Upper lobe of right lung (tissue), 1 donor: ENCODE results near the gene NDUFS1. TPM values are rescaled to one million over a fixed set of nuclear protein-coding genes. Genes with fewer than 3 reads are reported as not detected.
"Not testable (repeated sequence)": the region's sequence is repeated elsewhere in the genome, so short reads cannot be mapped to it uniquely, and the experiment has no call there.

Experiments
- ATAC-seq: fragments of 200-7000 bp; cut with Tn5 transposase; one replicate; pipeline ENCODE4 v1.9.1; 2020; ENCODE audit warnings: mild to moderate bottlenecking, moderate library complexity
- DNase-seq: peaks from one replicate; pipeline ENCODE4 v3.0.0-alpha.2; 2020
- H3K27ac ChIP-seq: fragments of 200-600 bp; one replicate; pipeline ENCODE4 v1.8.0; 2022
- H3K27me3 ChIP-seq: fragments of 200-600 bp; one replicate; pipeline ENCODE4 v1.8.0; 2022; ENCODE audit warnings: mild to moderate bottlenecking
- H3K36me3 ChIP-seq: fragments of 200-600 bp; one replicate; pipeline ENCODE4 v1.8.0; 2022
- H3K4me1 ChIP-seq: fragments of 200-600 bp; one replicate; pipeline ENCODE4 v1.8.0; 2022
- H3K4me3 ChIP-seq: fragments of 200-600 bp; one replicate; pipeline ENCODE4 v1.8.0; 2022; ENCODE audit warnings: mild to moderate bottlenecking
- H3K9me3 ChIP-seq: fragments of 200-600 bp; one replicate; pipeline ENCODE4 v1.8.0; 2022
- intact Hi-C: fragments of 100-400 bp; cut with DNase I; formaldehyde crosslinking; loops from one replicate; pipeline ENCODE4 v1.11.0; 2022
- total RNA-seq: library from RNA; stranded (reverse); fragmentation: NEBNext Ultra II Directional; extraction: Animal tissue kit (Norgen Biotek cat#: 25700); gene quantifications from one replicate; pipeline ENCODE4 v1.2.1, GENCODE V29; 2021
- TF ChIP-seq, protein P1 (sequence below): fragments of 200-600 bp; IDR thresholded peaks from one replicate; pipeline ENCODE4 v1.8.0; 2022; ENCODE audit warnings: antibody characterized with exemption
- donor health status: DM: no; HTN: yes; CAD: no; lungs with severe emphysema.

Gene NDUFS1
- total RNA-seq, 1 donor from 2014 or later: 65.7 TPM

DNA sequence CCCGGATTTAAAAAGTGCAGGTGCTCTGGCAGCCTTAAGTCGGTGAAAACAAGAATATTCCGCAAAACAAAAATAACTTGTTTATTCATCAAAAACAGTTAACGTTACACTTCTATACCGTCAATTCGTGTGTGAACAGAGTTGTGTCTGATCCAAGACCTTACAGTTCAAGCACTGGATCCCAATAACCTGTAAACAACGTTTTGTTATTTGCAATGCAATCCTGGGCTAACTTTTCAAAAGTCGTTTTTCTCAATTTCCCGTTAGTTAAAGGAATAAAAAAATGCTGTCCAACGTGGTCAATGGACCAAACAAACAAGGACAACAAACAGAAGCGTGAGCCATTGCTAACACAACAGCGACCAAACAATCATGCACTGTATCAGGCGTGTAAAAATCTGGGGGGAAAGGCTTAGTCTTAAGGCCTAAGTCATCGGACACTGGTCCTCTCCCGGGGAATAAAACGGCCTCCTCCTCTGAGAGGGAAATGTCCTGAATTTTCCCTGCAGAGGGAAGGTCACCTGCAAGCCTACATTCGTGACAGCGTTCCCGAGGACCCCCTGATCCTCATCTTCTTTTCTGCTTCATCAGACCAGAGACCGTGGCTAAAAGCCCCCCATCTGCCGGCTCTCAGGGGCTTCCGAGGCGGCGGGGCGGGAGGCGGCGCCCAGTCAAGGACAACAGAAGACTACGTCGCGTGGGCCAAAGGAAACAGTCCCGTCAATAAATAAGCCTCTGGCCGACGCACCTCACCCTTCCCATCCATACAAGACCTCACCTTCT lies 490 bp downstream of the NDUFS1 start:
- Histone ChIP-seq H3K36me3 (peaks cover 34% of the 10 kb centered on the region), H3K4me1 (peaks cover 19% of the 10 kb centered on the region), H3K27ac (peak overlapping the region; percentile 91), H3K27me3 (no peaks in the 10 kb centered on the region), H3K4me3 (peak overlapping the region; percentile 97), H3K9me3 (no peaks in the 10 kb centered on the region)
- intact Hi-C loops: no loop called here
- TF ChIP-seq, protein P1, sequence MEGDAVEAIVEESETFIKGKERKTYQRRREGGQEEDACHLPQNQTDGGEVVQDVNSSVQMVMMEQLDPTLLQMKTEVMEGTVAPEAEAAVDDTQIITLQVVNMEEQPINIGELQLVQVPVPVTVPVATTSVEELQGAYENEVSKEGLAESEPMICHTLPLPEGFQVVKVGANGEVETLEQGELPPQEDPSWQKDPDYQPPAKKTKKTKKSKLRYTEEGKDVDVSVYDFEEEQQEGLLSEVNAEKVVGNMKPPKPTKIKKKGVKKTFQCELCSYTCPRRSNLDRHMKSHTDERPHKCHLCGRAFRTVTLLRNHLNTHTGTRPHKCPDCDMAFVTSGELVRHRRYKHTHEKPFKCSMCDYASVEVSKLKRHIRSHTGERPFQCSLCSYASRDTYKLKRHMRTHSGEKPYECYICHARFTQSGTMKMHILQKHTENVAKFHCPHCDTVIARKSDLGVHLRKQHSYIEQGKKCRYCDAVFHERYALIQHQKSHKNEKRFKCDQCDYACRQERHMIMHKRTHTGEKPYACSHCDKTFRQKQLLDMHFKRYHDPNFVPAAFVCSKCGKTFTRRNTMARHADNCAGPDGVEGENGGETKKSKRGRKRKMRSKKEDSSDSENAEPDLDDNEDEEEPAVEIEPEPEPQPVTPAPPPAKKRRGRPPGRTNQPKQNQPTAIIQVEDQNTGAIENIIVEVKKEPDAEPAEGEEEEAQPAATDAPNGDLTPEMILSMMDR: no peak
- DNase-seq (no peak), ATAC-seq (peak; percentile 1)

DNA sequence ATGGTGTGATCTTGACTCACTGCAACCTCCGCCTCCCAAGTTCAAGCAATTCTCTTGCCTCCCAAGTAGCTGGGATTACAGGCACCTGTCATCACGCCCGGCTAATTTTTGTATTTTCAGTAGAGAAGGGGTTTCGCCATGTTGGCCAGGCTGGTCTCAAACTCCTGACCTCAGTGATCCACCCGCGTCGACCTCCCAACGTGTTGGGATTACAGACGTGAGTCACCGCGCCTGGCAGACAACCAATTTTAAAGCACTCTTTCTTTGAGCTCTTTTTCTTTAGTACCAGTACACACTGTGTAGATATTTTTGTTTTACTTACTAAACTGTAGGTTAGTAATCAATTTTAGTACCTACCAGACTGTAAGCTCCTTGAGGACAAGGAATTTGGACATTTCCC lies 2.2 kb downstream of the NDUFS1 start:
- DNase-seq, H3K4me3 ChIP-seq, H3K27me3 ChIP-seq, H3K9me3 ChIP-seq, ATAC-seq, intact Hi-C loops, H3K27ac ChIP-seq: not testable (repeated sequence)
- Histone ChIP-seq H3K4me1 (peaks cover 18% of the 10 kb centered on the region), H3K36me3 (peaks cover 21% of the 10 kb centered on the region)

DNA sequence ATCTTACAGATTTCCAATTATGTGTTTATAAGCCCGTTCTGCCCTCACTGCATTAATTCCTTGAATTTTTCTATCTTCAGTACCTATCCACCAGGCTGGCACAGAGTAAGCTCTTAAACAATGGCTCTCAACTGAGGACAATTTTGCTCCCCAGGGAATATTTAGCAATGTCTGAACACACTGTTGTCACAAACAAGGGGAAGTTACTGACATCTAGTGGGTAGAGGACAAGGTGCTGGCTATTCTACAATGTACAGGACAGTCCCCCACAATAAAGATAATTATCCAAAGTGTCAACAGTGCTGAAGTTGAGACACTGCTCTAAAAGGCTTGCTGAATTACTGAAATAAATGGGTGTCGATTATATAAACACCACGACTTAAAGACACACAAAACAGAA lies 5.0 kb downstream of the NDUFS1 start:
- H3K27ac ChIP-seq: no peak overlapping the region
- TF ChIP-seq, protein P1: no peak
- H3K36me3 ChIP-seq: peaks cover 30% of the 10 kb centered on the region
- DNase-seq (no peak), ATAC-seq (peak; percentile 45)
- H3K27me3 ChIP-seq: no peaks in the 10 kb centered on the region
- intact Hi-C loops: no loop called here
- no peaks in the 10 kb centered on the region for H3K9me3 ChIP-seq
- peaks cover 4% of the 10 kb centered on the region for H3K4me1 ChIP-seq
- no peak overlapping the region for H3K4me3 ChIP-seq

DNA sequence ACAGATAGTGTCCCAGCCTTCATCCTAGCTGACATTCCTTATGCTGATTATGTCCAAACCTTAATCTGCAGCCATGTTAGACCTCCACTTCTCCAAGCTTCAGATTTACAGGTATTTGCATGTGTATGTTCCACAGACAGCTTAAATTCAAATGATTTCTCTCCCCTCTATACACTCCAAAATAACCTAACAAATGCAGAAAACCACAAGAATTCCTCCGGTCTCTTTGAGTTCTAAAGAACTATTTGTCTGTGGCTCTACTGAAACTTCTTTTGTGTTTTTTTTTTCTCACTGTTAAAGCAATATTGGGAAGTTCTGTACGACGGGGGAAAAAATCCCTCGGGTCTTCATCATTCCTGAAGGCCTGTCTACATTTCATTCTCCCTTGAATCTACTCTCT lies 8.6 kb downstream of the NDUFS1 start:
- Histone ChIP-seq H3K36me3 (peaks cover 65% of the 10 kb centered on the region), H3K9me3 (no peaks in the 10 kb centered on the region), H3K27ac (no peak overlapping the region), H3K4me3 (no peak overlapping the region), H3K4me1 (no peaks in the 10 kb centered on the region), H3K27me3 (no peaks in the 10 kb centered on the region)
- intact Hi-C loops: no loop called here
- DNase-seq (no peak), ATAC-seq (no peak)
- TF ChIP-seq, protein P1: no peak

DNA sequence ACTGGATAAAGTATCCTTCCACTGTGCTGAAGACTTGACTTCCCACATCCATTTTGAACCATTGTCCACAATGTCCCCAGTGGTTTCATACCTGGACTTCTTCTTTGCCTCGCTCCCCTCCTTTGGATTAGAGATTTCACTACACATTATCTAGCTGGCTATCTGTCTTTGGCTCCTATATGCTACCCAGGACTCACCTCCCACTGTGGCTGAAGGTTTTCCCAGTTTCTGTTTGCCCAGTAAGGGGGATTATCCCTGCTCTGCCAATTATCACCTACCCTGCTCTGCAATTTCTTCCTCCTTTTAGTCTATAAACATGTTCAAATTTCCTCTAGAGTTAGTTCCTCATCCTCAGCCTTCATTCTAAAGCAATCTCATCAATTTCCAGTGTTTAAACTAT lies 9.1 kb downstream of the NDUFS1 start:
- TF ChIP-seq, protein P1: no peak
- H3K9me3 ChIP-seq: no peaks in the 10 kb centered on the region
- intact Hi-C loops: no loop called here
- H3K4me1 ChIP-seq: no peaks in the 10 kb centered on the region
- H3K27ac ChIP-seq: no peak overlapping the region
- no peak overlapping the region for H3K4me3 ChIP-seq
- no peaks in the 10 kb centered on the region for H3K27me3 ChIP-seq
- no peak for DNase-seq
- ATAC-seq: no peak
- peaks cover 69% of the 10 kb centered on the region for H3K36me3 ChIP-seq

DNA sequence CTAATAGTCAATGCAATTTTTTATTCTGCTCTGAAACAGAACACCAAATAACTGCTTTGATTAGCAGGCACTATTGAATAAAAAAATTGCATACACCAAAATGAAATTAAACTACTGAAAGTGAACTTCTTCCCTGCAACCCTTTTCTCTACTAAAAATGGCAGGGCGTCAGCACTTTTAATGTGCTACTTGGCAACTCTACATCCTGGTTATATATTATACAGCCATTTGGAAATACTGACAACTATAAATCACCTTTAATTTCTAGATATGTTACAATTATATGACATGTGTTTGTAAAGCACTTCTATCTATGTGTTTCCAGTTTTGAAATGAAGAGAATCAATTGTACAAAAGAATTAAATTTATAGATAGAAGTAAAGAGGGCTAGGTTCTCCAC lies 9.9 kb downstream of the NDUFS1 start:
- no peaks in the 10 kb centered on the region for H3K4me1 ChIP-seq
- intact Hi-C loops: no loop called here
- H3K9me3 ChIP-seq: no peaks in the 10 kb centered on the region
- H3K27ac ChIP-seq: no peak overlapping the region
- H3K4me3 ChIP-seq: no peak overlapping the region
- ATAC-seq (no peak), DNase-seq (no peak)
- H3K27me3 ChIP-seq: no peaks in the 10 kb centered on the region
- TF ChIP-seq, protein P1: no peak
- peaks cover 78% of the 10 kb centered on the region for H3K36me3 ChIP-seq
